NCI-H2029 treated with DMSO at 0.1 percent for 48 hours (cell line): Measurements from ENCODE around the gene OR51A7.
"Not testable (repeated sequence)": the region's sequence is repeated elsewhere in the genome, so short reads cannot be mapped to it uniquely, and the experiment has no call there.

Experiments
- DNase-seq: peaks from one replicate; lab custom pipeline; 2025; lab: John Stamatoyannopoulos, UW

The OR51A7 gene, protein sequence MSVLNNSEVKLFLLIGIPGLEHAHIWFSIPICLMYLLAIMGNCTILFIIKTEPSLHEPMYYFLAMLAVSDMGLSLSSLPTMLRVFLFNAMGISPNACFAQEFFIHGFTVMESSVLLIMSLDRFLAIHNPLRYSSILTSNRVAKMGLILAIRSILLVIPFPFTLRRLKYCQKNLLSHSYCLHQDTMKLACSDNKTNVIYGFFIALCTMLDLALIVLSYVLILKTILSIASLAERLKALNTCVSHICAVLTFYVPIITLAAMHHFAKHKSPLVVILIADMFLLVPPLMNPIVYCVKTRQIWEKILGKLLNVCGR

DNA sequence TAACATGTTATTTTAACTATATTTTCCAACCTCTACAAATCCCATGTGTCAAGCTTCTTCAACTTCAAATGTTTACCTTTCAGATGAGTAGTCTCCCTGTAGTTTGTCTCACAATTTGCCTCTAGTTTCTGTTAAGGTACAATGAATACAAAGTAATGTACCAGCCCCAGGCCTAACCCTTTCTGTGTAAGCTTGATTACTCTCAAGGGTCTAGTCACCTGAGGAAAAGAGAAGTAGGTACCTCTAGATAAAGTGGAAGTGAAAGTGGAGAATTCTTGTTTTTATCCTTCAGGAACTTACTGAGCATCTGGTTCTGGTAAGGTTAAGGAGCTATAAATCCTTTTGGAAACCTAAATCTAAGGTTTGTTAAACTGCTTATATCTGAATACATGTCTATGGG is at the start of gene OR51A7:
Gene OR51A7 (plus strand): TSS at position 300 of the 400 bp plus-strand sequence. CDS start 3,587 bp downstream, outside the sequence.
- no peak for DNase-seq

DNA sequence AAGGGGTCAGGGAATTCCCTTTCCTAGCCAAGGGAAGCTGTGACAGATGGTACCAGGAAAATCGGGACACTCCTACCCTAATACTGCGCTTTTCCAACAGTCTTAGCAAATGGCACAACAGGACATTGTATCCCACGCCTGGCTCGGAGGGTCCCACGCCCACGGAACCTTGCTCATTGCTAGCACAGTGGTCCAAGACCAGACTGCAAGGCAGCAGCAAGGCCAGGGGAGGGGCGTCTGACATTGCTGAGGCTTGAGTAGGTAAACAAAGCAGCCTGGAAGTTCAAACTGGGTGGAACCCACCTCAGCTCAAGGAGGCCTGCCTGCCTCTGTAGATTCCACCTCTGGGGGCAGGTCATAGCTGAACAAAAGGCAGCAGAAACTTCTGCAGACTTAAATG is 49.3 kb upstream of the OR51A7 start:
- not testable (repeated sequence) for DNase-seq

DNA sequence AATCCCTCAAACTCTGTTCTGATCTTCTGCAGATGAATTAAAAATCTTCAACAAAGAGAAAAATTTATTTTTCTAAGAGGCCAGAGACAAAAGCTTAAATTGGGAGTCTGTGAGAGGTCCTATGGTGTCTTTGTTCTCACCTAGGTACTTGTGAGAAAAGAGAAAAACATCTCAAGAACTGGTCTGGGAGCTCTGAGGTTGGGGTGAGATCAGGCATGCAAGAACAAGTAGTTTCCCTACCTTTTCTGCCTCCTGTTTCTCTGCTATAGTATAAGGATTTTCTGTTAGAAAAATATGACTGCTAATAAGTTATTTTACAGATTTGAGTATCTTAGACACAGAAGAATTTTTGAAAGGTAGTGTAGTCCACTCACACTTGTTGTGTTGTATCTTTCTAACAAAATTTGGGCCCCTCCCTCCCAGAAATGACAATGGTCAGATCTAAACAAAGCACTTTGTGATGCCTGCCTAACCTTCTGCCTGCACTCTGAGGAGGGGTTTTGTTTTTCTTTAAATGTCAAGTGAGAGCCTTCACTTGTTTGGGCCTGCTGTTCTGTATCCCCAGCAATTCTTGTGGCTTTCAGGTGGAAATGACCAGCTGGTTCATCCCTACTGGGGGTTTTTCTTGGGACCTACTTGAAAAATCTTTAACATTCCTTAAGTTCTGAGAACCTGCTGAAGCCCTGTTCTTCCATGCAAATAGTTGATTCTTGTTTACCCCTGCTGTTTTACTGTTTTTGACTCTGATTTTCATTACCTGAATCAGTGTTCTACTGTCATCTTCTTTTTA is 40.9 kb upstream of the OR51A7 start:
- DNase-seq: no peak

DNA sequence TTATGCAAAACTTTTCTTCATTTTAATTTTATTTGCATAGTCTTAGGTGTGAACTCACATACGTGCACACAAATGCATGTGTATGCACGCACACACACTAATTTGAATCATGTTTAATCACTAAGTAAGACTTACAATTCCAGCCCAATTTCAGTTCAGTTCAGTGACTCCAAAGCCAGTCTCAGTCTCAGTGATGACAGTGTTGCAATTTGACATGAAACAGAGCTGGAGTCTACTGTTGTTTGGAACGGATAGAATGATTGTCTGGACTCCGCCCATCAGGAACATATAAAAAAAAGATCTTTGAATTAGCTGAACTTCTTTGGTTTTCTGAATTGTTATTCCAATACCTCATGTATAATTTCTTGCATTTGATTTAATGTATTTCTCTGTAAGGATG is 39.7 kb upstream of the OR51A7 start:
- DNase-seq: no peak

DNA sequence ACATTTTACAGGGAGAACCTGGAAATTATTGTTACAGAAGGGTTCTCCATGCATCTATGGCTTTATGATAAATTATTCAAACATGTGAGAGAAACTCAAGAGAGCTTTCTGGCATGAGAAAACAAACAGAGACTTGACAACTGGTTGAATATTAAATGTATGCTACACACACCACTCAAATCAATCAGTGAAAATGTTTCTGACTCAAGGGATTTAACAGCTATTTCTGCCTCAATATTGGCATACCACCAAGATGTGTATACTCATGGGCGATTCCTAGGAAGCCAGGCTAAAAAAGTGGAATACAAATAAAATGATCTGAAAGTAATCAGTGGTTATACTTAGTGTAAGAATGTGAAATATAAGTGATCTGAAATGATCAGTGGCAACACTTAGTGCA is 37.7 kb upstream of the OR51A7 start:
- DNase-seq: no peak

DNA sequence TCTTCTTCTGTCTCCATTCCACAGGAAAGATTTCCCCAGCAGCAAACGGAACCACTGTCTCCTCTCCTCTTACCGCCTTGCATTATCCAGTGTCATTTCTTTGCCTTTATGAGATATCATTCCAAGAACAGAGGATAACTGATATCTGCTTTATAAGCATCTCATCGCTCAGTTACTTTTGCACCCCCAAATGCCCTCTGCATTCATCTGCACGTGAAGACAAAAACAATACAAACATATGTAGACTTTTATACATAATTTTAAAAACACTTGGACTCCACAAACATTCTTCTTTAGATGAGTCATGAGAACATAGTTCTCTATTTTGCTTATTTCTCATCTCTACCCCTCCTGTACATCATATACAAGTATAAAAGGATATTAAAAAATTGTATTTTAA is 22.4 kb upstream of the OR51A7 start:
- DNase-seq: no peak

DNA sequence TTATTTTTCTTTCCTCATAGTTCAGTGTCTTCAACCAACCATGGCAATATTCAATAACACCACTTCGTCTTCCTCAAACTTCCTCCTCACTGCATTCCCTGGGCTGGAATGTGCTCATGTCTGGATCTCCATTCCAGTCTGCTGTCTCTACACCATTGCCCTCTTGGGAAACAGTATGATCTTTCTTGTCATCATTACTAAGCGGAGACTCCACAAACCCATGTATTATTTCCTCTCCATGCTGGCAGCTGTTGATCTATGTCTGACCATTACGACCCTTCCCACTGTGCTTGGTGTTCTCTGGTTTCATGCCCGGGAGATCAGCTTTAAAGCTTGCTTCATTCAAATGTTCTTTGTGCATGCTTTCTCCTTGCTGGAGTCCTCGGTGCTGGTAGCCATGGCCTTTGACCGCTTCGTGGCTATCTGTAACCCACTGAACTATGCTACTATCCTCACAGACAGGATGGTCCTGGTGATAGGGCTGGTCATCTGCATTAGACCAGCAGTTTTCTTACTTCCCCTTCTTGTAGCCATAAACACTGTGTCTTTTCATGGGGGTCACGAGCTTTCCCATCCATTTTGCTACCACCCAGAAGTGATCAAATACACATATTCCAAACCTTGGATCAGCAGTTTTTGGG is 21.6 kb upstream of the OR51A7 start, which contains the start of gene OR51T1:
Gene OR51T1 (plus strand): TSS at position 41 of the 641 bp plus-strand sequence. CDS start 0 bp downstream, at position 41.
- DNase-seq: peak; percentile 48

DNA sequence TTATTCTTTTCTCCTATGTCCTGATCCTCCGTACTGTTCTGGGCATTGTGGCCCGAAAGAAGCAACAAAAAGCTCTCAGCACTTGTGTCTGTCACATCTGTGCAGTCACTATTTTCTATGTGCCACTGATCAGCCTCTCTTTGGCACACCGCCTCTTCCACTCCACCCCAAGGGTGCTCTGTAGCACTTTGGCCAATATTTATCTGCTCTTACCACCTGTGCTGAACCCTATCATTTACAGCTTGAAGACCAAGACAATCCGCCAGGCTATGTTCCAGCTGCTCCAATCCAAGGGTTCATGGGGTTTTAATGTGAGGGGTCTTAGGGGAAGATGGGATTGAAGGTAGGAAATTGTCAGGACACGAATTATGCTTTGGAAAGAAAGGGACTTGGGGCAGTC is 21.0 kb upstream of the OR51A7 start:
- peak; percentile 77 for DNase-seq

DNA sequence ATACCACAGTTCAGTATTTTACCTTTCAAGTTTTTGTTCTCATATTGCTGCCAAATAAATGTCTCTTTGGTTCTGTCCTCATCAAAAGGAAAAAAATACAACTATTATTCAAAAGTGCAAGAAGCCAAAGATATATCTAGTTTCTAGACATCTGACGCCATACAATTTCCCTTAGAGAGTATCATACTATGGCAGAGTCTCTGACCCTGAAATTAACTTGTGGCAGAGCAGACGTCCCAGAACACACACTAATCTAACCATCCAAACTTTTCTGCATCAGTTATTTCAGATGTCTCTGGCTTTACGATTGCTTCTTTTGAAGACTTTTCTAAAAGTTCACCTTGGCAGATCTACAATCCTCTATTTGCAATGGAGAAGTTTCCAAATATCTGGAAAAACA is 19.2 kb upstream of the OR51A7 start:
- no peak for DNase-seq

DNA sequence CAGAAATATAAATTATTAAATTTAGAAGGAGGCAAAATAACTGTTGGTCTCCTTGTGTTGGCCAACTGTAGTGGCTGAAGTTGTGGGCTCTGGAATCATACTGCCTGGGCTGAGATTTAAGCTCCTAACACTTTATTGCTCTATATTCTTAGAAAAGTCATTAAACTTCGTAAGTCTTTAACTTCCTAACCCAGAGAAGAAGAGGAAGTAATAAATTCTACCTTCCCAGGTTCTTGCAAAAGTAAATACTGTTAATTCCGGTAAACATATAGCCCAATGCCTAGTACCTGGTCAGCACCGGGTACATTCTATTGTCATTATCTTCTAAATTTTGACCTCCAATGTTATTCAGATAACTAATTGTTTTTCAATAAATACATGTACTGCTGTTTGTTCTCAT is 17.4 kb upstream of the OR51A7 start:
- no peak for DNase-seq

DNA sequence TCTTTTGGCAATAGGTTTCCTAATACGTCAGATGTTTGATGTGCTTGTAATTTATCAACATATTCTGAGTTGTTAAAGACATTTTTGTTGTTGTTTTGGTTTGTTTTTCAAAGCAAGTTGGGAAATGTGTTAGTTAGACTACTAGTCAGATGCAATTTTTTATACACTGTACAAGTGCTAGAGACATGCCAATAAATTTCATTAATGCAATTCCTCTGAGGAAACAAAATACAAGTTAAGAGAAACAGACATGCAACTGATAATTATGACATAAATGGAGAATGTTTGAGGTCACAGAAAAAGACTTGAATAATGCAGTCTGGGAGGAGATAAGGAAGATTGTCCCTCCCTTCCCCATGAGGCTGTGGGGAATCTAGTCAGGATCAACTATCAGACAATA is 16.0 kb upstream of the OR51A7 start:
- no peak for DNase-seq

DNA sequence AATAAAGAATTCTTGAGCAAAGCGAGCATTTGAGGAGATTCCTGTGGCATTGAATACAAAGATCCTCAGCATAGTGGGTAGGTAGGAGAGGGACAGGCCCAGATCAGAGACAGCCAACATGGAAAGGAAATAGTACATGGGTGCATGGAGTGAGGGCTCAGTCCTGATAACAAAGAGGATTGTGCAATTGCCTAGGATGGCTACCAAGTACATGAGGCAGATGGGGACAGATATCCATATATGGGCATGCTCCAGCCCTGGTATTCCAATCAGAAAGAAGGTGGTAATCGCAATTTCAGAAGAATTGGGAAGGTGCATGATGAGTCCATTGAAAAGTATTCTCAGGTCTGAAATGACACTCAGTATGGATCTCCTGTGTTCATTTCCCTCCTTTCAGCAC is 13.3 kb upstream of the OR51A7 start:
- DNase-seq: no peak

DNA sequence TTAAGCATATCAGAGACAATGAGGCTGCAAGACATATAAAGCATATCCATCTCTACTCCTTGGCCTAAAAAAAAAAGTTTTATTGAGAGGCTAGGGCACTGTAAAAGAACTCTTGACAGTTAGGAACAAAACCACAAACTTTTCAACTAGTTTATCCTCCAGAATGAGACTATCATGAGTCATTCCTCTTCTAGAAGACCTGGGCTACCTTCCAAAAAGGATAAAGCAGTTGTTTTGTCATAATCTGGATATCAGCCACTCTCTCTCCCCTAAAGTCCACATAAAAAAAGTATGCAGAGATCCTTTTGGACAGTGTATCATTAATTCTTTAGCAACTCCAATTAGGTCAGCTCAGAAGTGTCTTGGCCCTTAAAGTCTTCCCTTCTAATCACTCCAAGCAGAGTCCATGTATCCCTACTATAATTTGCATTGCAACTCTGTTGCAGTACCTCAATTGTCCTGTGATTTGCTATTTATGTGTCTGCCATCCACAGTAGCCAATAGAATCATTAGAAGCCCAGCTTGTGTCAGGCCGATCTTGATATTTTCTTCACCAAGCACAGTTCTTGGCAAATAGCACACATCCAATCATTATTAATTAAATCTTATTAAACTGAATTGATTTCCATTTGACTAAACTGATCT is 11.5 kb upstream of the OR51A7 start:
- no peak for DNase-seq

DNA sequence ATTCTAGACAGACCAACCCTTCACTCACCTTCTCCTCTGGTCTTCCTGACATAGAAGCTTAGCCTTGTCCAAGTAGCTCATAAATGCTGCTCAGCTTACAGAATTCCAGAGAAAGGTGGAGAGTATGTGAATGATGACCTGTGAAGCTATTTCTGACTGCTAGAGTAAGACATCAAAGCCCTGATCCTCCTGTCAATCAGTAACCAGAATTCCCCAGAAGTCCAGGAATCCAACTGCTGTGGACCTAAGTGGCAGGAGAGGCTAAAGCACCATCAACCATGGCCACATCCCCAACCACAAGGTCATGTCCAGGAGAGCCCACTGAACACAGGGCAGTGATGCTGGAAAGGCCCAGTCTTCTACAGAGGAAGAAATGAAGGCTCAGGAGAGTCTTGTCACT is 13.0 kb downstream of the OR51A7 start:
- no peak for DNase-seq

DNA sequence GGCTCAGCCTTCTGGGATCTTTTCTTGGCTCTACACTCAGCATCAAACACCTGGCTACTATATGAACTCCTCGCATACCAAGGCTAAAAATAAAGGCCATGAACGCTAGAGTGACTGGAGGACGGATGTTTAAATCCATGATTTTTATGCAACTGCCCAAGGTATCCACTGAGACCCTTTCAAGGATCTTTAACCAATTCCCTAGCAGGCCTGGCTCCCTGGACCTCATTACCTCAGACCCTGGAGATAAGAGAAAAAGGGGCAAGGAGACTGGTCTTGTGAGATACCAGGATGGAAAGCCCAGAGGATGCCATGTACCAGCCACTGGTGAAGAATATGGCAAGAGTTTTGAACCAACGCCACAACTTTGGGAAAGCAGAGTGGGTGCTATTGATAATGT is 15.7 kb downstream of the OR51A7 start, which contains the start of gene OR51G2:
Gene OR51G2 (minus strand): TSS at position 101 of the 400 bp plus-strand sequence. CDS start 3,687 bp downstream, outside the sequence.
- no peak for DNase-seq

DNA sequence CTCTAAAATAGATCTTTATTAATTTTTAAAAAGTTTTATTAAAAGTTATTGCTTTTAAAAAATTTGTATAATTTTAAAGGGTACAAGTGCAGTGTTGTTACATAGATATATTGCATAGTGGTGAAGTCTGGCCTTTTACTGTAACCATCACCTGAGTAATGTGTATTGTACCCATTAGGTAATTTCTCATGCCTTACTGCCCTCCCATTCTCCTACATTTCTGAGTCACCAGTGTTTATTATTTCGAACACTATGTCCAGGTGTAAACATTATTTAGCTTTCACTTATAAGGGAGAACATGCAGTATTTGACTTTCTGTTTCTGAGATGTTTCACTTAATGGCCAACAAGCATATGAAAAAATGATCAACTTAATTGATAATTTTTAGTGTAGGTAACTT is 18.2 kb downstream of the OR51A7 start:
- no peak for DNase-seq

DNA sequence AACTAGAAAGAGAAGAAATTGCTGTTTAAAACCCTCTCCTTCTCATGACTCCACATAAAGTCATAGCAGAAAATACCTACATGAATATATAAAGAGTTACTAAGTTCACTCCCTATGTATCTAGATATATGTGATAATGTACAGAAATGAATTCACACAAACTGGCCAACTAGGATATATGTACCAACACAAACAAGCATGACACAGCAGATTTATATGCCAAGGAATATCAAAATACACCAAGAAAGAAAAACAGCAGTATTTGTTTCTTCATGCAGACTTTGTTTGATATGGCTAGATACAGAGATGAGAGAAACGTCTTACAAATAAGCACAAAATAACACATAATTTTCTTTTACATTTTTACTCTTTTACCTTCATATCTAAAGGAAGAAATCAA is 18.7 kb downstream of the OR51A7 start:
- DNase-seq: no peak

DNA sequence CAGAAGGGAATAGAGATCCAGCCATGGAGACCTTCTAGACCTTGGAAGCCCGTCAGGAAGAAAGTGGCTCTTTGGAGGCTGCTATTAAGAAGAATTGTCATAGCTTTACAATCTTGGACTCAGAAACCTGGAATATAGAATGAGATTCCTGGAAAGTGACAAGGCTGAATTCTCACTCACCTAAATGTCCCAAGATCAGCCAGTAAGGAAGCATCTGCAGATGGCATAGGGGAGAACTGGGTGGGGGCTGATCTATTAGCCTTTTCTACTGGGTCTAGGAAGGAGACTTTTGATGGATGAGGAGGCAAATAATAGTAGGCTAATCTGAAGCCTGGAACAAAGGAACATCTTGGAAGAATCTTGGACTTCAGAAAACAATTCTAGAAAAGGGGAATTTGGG is 20.7 kb downstream of the OR51A7 start, which contains the start of gene OR51G1:
Gene OR51G1 (minus strand): TSS at position 101 of the 400 bp plus-strand sequence. CDS start 0 bp downstream, at position 101.
- no peak for DNase-seq

DNA sequence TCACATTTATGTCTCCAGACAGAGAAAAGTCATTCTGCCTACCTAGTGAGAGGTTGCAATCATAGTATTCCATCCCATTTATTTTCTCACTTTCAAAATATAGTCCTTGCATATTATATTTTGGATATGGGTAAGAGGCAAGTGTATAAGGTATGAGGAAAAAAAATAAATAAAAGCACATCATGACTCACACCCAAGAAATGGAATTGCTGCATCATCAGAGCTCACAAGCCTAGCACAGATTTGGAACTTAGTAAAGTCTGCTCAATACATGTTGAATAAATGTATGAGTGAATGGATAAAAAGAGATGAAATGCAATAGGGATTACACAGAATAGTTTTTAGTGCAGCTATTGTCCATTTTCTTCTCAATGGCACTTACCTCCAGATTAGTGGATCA is 23.0 kb downstream of the OR51A7 start:
- DNase-seq: no peak

DNA sequence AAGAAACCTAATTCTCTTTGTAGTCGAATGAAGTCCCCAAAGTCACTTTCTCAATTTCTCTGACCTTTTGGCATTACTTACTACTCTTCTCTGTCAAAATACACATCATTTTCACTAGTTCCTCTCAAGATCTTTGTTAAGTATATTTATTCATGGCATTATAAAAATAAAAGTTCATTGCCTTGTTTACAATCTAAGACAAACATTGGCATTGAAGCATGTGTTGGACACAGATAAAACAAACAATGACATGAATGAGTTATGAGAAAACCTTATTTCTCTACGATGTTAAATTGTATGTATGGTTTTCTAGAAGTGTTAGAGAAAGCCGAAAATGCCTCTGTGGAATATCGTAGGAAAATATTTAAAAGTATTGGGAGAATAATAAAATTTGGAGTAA is 29.2 kb downstream of the OR51A7 start:
- peak; percentile 44 for DNase-seq

DNA sequence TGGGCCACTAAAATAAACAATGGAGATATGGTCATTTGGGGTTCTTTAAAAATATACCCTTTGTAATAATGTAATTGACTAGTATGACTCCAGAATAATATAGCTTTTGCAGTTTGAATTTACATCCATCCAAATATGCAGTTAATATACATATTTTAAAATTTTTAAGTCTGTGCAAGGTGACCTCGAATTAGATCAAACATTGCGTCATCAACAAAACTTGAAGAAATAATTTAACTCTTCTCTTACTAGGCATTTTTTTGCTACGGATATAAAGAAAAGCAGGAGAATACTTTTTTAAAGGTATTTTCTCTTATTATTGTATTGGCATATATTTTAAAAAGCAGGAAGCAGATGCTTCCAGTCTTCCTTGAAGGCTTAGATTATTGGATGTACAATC is 33.2 kb downstream of the OR51A7 start:
- DNase-seq: no peak

DNA sequence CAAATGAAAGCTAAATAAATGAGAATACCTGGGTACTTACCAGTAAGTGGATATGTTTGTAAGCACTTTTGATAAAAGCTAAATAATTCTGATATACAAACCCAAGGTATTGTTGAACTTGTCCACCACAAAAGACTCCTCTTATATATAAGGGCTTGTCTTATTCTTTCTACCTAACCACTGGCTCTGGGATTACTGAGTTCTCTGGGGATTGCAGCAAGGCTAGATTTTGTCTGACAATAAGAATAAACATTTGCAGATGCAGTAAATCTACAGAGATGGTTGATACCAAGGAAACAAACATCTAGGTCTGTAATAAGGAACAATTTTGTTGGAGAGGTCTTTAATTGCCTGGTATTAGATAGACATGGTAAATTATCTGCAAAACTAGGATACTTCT is 43.9 kb downstream of the OR51A7 start, which contains the start of gene OR51A4:
Gene OR51A4 (minus strand): TSS at position 101 of the 400 bp plus-strand sequence. CDS start 505 bp downstream, outside the sequence.
- no peak for DNase-seq
